OCI-LY1 (cell line): ENCODE measurements around the gene ABCB8.

ENCODE experiments used
- H2AFZ ChIP-seq: fragments of 200-600 bp; sonication (generic), shearing (Covaris generic); 2 replicates; pipeline ENCODE4 v1.6.0; 2014; ENCODE audit warnings: antibody characterized with exemption, mild to moderate bottlenecking, low read length
- H3F3A ChIP-seq: fragments of 200-600 bp; sonication (generic), shearing (Covaris generic); 2 replicates; pipeline ENCODE4 v1.6.0; 2014; ENCODE audit warnings: mild to moderate bottlenecking, antibody characterized with exemption, low read length, moderate library complexity; ENCODE audit not compliant: insufficient read depth
- H3K27ac ChIP-seq: fragments of 200-600 bp; sonication (generic); 2 replicates; pipeline ENCODE4 v1.5.1; 2014; ENCODE audit warnings: low read length, mixed run types, mild to moderate bottlenecking, low read depth; ENCODE audit not compliant: poor library complexity, severe bottlenecking
- H3K27me3 ChIP-seq: fragments of 200-600 bp; sonication (generic); 2 replicates; pipeline ENCODE4 v1.6.0; 2014; ENCODE audit warnings: antibody characterized with exemption, mild to moderate bottlenecking, low read length, moderate library complexity; ENCODE audit not compliant: insufficient read depth
- H3K36me3 ChIP-seq: fragments of 200-600 bp; sonication (generic); 2 replicates; pipeline ENCODE4 v1.6.1; 2014; ENCODE audit warnings: mild to moderate bottlenecking, antibody characterized with exemption, low read length, moderate library complexity, mixed read lengths; ENCODE audit not compliant: insufficient read depth
- H3K4me1 ChIP-seq: fragments of 200-600 bp; sonication (generic); 2 replicates; pipeline ENCODE4 v1.5.1; 2014; ENCODE audit warnings: mild to moderate bottlenecking, low read length, moderate library complexity; ENCODE audit not compliant: insufficient read depth, severe bottlenecking
- H3K4me2 ChIP-seq: fragments of 200-600 bp; sonication (generic), shearing (Covaris generic); 2 replicates; pipeline ENCODE4 v1.6.1; 2014; ENCODE audit warnings: low read length
- H3K4me3 ChIP-seq: fragments of 200-600 bp; sonication (generic); 2 replicates; pipeline ENCODE4 v1.5.1; 2014; ENCODE audit warnings: low read length, low read depth, mild to moderate bottlenecking, mixed read lengths; ENCODE audit not compliant: poor library complexity, severe bottlenecking
- H3K79me2 ChIP-seq: fragments of 200-600 bp; shearing (Covaris generic); 2 replicates; pipeline ENCODE4 v1.6.1; 2016; ENCODE audit warnings: mixed run types, low read length, mixed read lengths; ENCODE audit not compliant: insufficient read depth
- H3K9ac ChIP-seq: fragments of 200-600 bp; sonication (generic), shearing (Covaris generic); 2 replicates; pipeline ENCODE4 v1.6.1; 2014; ENCODE audit warnings: mild to moderate bottlenecking, low read length, mixed read lengths
- H3K9me2 ChIP-seq: fragments of 200-600 bp; sonication (generic), shearing (Covaris generic); 2 replicates; pipeline ENCODE4 v1.6.1; 2014; ENCODE audit warnings: low read depth, mild to moderate bottlenecking, low read length, mixed read lengths
- H3K9me3 ChIP-seq: fragments of 200-600 bp; shearing (Covaris generic); 2 replicates; pipeline ENCODE4 v1.6.1; 2014; ENCODE audit warnings: low read length, mixed read lengths
- H4K20me1 ChIP-seq: fragments of 200-600 bp; sonication (generic), shearing (Covaris generic); 2 replicates; pipeline ENCODE4 v1.6.0; 2016; ENCODE audit warnings: mild to moderate bottlenecking, low read length; ENCODE audit not compliant: insufficient read depth
- EZH2 ChIP-seq: fragments of 200-600 bp; sonication (generic), shearing (Covaris generic); IDR thresholded peaks from 2 replicates; pipeline ENCODE4 v1.8.0; 2017; ENCODE audit warnings: borderline replicate concordance, mixed run types, mild to moderate bottlenecking, antibody characterized with exemption, low read length, moderate library complexity, mixed read lengths
- TF ChIP-seq, protein P1 (sequence below): fragments of 200-600 bp; sonication (generic), shearing (Covaris generic); IDR thresholded peaks from 2 replicates; pipeline ENCODE4 v1.5.1; 2017; ENCODE audit warnings: mild to moderate bottlenecking, antibody characterized with exemption, low read length, moderate library complexity, mixed read lengths

Gene ABCB8

GRCh38 chr7:151017953-151018420 is 10.3 kb upstream of the ABCB8 start:
- Histone ChIP-seq H3F3A (no peaks in the 10 kb centered on the region), H3K27me3 (peaks cover 8% of the 10 kb centered on the region), H3K4me3 (peak overlapping the region; percentile 51), H3K4me2 (peak overlapping the region; percentile 57), H3K79me2 (no peaks in the 10 kb centered on the region), H3K27ac (no peak overlapping the region), H3K9ac (peak overlapping the region; percentile 8; the same call in 1 of the 2 replicates), H3K9me2 (no peaks in the 10 kb centered on the region), H3K4me1 (peaks cover 27% of the 10 kb centered on the region), H2AFZ (no peak overlapping the region), H3K9me3 (no peaks in the 10 kb centered on the region), H3K36me3 (no peaks in the 10 kb centered on the region), H4K20me1 (no peaks in the 10 kb centered on the region)
- TF ChIP-seq, protein P1, sequence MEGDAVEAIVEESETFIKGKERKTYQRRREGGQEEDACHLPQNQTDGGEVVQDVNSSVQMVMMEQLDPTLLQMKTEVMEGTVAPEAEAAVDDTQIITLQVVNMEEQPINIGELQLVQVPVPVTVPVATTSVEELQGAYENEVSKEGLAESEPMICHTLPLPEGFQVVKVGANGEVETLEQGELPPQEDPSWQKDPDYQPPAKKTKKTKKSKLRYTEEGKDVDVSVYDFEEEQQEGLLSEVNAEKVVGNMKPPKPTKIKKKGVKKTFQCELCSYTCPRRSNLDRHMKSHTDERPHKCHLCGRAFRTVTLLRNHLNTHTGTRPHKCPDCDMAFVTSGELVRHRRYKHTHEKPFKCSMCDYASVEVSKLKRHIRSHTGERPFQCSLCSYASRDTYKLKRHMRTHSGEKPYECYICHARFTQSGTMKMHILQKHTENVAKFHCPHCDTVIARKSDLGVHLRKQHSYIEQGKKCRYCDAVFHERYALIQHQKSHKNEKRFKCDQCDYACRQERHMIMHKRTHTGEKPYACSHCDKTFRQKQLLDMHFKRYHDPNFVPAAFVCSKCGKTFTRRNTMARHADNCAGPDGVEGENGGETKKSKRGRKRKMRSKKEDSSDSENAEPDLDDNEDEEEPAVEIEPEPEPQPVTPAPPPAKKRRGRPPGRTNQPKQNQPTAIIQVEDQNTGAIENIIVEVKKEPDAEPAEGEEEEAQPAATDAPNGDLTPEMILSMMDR = peak; percentile 100
- TF ChIP-seq EZH2 = no peak

GRCh38 chr7:151018421-151019129 is 9.7 kb upstream of the ABCB8 start:
- Histone ChIP-seq H3K9me2 (no peaks in the 10 kb centered on the region), H3F3A (no peaks in the 10 kb centered on the region), H2AFZ (no peak overlapping the region), H3K36me3 (no peaks in the 10 kb centered on the region), H4K20me1 (no peaks in the 10 kb centered on the region), H3K27me3 (peaks cover 11% of the 10 kb centered on the region), H3K4me1 (peaks cover 25% of the 10 kb centered on the region), H3K9ac (no peak overlapping the region; the same call in 1 of the 2 replicates), H3K9me3 (no peaks in the 10 kb centered on the region), H3K27ac (no peak overlapping the region), H3K4me3 (peak overlapping the region; percentile 51), H3K79me2 (no peaks in the 10 kb centered on the region), H3K4me2 (peak overlapping the region; percentile 57)
- TF ChIP-seq EZH2 = no peak
- TF ChIP-seq, protein P1 = peak; percentile 4; the same call in 1 of the 2 replicates

- Histone ChIP-seq H3K27ac (no peak overlapping the region), H3K9me2 (no peaks in the 10 kb centered on the region), H2AFZ (no peak overlapping the region), H3K36me3 (no peaks in the 10 kb centered on the region), H3F3A (no peaks in the 10 kb centered on the region), H3K79me2 (no peaks in the 10 kb centered on the region), H4K20me1 (no peaks in the 10 kb centered on the region), H3K9ac (no peak overlapping the region), H3K27me3 (peaks cover 11% of the 10 kb centered on the region), H3K4me3 (no peak overlapping the region), H3K4me1 (peaks cover 20% of the 10 kb centered on the region), H3K9me3 (no peaks in the 10 kb centered on the region), H3K4me2 (no peak overlapping the region)
- TF ChIP-seq, protein P1 = no peak
- TF ChIP-seq EZH2 = no peak
Measured at GRCh38 chr7:151019130-151019447, 9.2 kb upstream of the ABCB8 start.
